Measurements from ENCODE around the gene SNX20.

SNX20 gene

GRCh38 chr16:50704245-50704644 is 23.1 kb upstream of the SNX20 start:
- DNase-seq = no peak

- DNase-seq = no peak
Observed at GRCh38 chr16:50702725-50703124, 21.6 kb upstream of the SNX20 start.

GRCh38 chr16:50699326-50700159 is 18.4 kb upstream of the SNX20 start:
- no peak for DNase-seq

GRCh38 chr16:50697881-50698767 is 17.0 kb upstream of the SNX20 start:
- no peak for DNase-seq

GRCh38 chr16:50697421-50697715 is 16.3 kb upstream of the SNX20 start:
- DNase-seq = no peak

- DNase-seq = no peak
Observed at GRCh38 chr16:50696575-50697420, 15.7 kb upstream of the SNX20 start.

- no peak for DNase-seq
Observed at GRCh38 chr16:50696126-50696525, 15.0 kb upstream of the SNX20 start.

GRCh38 chr16:50695017-50696000 is 14.2 kb upstream of the SNX20 start:
- DNase-seq = no peak

- no peak for DNase-seq
Observed at GRCh38 chr16:50694206-50694605, 13.1 kb upstream of the SNX20 start.

GRCh38 chr16:50692999-50693781 is 12.1 kb upstream of the SNX20 start, which contains the start of gene NOD2:
Gene NOD2 (plus strand): TSS chr16:50693606. CDS start chr16:50699496, 5,890 bp downstream.
- DNase-seq = no peak

GRCh38 chr16:50692644-50692998 is 11.5 kb upstream of the SNX20 start:
- DNase-seq = no peak

- no peak for DNase-seq
Observed at GRCh38 chr16:50690177-50690576, 9.1 kb upstream of the SNX20 start.

GRCh38 chr16:50688867-50689266 is 7.8 kb upstream of the SNX20 start:
- DNase-seq = no peak

- DNase-seq = no peak
Observed at GRCh38 chr16:50688083-50688482, 7.0 kb upstream of the SNX20 start.

- DNase-seq = no peak
Observed at GRCh38 chr16:50685462-50686063, 4.5 kb upstream of the SNX20 start.

GRCh38 chr16:50684823-50685461 is 3.8 kb upstream of the SNX20 start:
- DNase-seq = no peak

- DNase-seq = no peak
Observed at GRCh38 chr16:50683689-50684374, 2.7 kb upstream of the SNX20 start.

- DNase-seq = no peak
Observed at GRCh38 chr16:50680556-50680893, 587 bp downstream of the SNX20 start.

GRCh38 chr16:50679676-50680555 is 1.2 kb downstream of the SNX20 start:
- DNase-seq = no peak
